ENCODE measurements around the gene SKI. TPM values are rescaled to one million over a fixed set of nuclear protein-coding genes. Genes with fewer than 3 reads are reported as not detected.
A peak's percentile ranks its signal among the peaks of the same experiment; 100 is the strongest.
"Not testable (repeated sequence)": the region's sequence is repeated elsewhere in the genome, so short reads cannot be mapped to it uniquely, and the experiment has no call there.

Gene SKI
- total RNA-seq, 3 donors from 2014 or later = 22.1 to 33.8 (median 26.7) TPM

GRCh38 chr1:2239384-2239985 lies 11.4 kb downstream of the SKI start:
- H3K27me3 ChIP-seq = no peaks in the 10 kb centered on the region
- peak overlapping the region in 2 of 3 donors; percentile 3 to 50 for H3K4me3 ChIP-seq
- intact Hi-C loops (cut with DNase I; ENCODE audit: low total_unique reads) = no loop called here
- TF ChIP-seq POLR2AphosphoS5 (IDR thresholded peaks at IDR 0.05) (no peak), POLR2A (IDR thresholded peaks at IDR 0.05) (no peak), CTCF (IDR thresholded peaks at IDR 0.05) (no peak)
- peak overlapping the region; percentile 74 to 82 for H3K27ac ChIP-seq
- no peak for DNase-seq (ENCODE audit: low spot score in 2 of 2)
- H3K9me3 ChIP-seq = no peaks in the 10 kb centered on the region
- H3K4me1 ChIP-seq = peaks cover 51 to 64% of the 10 kb centered on the region in 2 donors
- no peaks in the 10 kb centered on the region for H3K36me3 ChIP-seq

- H3K9me3 ChIP-seq = no peaks in the 10 kb centered on the region
- peaks cover 43 to 58% of the 10 kb centered on the region in 2 donors for H3K4me1 ChIP-seq
- H3K27ac ChIP-seq = peak overlapping the region; percentile 74 to 82
- peak overlapping the region in 2 of 3 donors; percentile 3 to 50 for H3K4me3 ChIP-seq
- H3K36me3 ChIP-seq = no peaks in the 10 kb centered on the region
- intact Hi-C loops (cut with DNase I; ENCODE audit: low total_unique reads) = no loop called here
- H3K27me3 ChIP-seq = no peaks in the 10 kb centered on the region
- TF ChIP-seq CTCF (IDR thresholded peaks at IDR 0.05) (no peak), POLR2AphosphoS5 (IDR thresholded peaks at IDR 0.05) (peak; percentile 47 to 67 (median 61))
- peak; percentile 84 for DNase-seq (ENCODE audit: low spot score in 2 of 2)
These were observed 12.4 kb downstream of the SKI start for GRCh38 chr1:2240270-2241156.

GRCh38 chr1:2241820-2242219 lies 13.7 kb downstream of the SKI start:
- Histone ChIP-seq H3K27me3 (no peaks in the 10 kb centered on the region), H3K36me3 (no peaks in the 10 kb centered on the region), H3K4me1 (peaks cover 32 to 45% of the 10 kb centered on the region in 2 donors), H3K4me3 (peak overlapping the region in 1 of 3 donors; percentile 25), H3K9me3 (no peaks in the 10 kb centered on the region), H3K27ac (peak overlapping the region; percentile 26 to 43)
- intact Hi-C loops (cut with DNase I; ENCODE audit: low total_unique reads) = no loop called here
- no peak for DNase-seq (ENCODE audit: low spot score in 2 of 2)
- no peak for TF ChIP-seq POLR2A (IDR thresholded peaks at IDR 0.05)
- TF ChIP-seq POLR2AphosphoS5 (IDR thresholded peaks at IDR 0.05) = no peak
- TF ChIP-seq CTCF (IDR thresholded peaks at IDR 0.05) = no peak

GRCh38 chr1:2242814-2243725 lies 15.0 kb downstream of the SKI start:
- Histone ChIP-seq H3K27ac (peak overlapping the region in 1 of 2 donors; percentile 2), H3K4me3 (no peak overlapping the region), H3K36me3 (no peaks in the 10 kb centered on the region), H3K9me3 (no peaks in the 10 kb centered on the region), H3K4me1 (peaks cover 30 to 41% of the 10 kb centered on the region in 2 donors), H3K27me3 (no peaks in the 10 kb centered on the region)
- DNase-seq (ENCODE audit: low spot score in 2 of 2) = no peak
- TF ChIP-seq POLR2A (IDR thresholded peaks at IDR 0.05) (no peak), POLR2AphosphoS5 (IDR thresholded peaks at IDR 0.05) (no peak), CTCF (IDR thresholded peaks at IDR 0.05) (no peak)
- intact Hi-C loops (cut with DNase I; ENCODE audit: low total_unique reads) = no loop called here

GRCh38 chr1:2247045-2247394 lies 18.9 kb downstream of the SKI start:
- DNase-seq (ENCODE audit: low spot score in 2 of 2); intact Hi-C loops (cut with DNase I; ENCODE audit: low total_unique reads); H3K36me3 ChIP-seq; H3K27me3 ChIP-seq; H3K9me3 ChIP-seq: not testable (repeated sequence)
- peak overlapping the region in 1 of 2 donors; percentile 88 for H3K27ac ChIP-seq
- H3K4me1 ChIP-seq = peaks cover 35 to 44% of the 10 kb centered on the region in 2 donors
- H3K4me3 ChIP-seq = peak overlapping the region in 1 of 3 donors; percentile 41

All from breast epithelium (tissue), 4 donors.